MM.1S (cell line): ENCODE results near the gene GAREM1.

Source experiments
- EZH2phosphoT487 ChIP-seq: fragments of 300-600 bp; sonication (generic); IDR thresholded peaks from 2 replicates; pipeline ENCODE4 v1.6.1; 2018; ENCODE audit warnings: antibody characterized with exemption, low read length
- TF ChIP-seq, protein P1 (sequence below): fragments of 300-600 bp; sonication (generic); IDR thresholded peaks from 2 replicates; pipeline ENCODE4 v1.5.1; 2016; ENCODE audit warnings: antibody characterized with exemption, low read length, mixed read lengths

DNA sequence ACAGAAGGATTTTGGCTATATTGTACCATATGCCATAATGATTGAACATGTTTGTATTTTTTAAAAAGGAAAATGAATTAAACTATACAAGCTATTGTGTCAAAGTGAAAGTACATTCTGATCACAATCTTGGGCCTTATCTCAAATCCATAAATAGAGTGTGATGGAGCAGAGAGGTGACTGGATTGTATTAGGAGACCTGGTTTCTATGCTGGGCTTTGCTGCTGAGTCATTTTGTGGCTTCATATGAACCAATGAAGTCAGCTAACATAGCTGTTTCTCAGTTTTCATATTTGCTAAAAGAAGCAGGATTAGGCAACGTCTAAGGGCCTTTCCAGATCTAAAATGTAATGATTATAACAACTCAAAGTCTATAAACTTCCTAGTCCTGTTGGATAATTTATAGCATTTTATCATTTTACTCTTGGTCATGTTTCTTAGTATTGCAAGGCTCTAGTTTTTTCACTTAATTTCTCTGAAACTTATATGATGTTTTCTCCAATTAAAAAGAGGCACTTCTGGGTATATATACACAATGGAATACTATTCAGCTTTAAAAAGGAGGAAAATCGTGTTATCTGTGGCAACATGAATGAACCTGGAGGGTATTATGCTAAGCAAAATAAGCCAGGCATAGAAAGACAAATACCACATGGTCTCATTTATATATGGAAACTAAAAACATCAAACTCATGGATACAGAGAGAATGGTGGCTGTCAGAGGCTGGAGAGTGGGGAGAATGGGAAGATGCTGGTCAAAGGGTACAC lies 168.5 kb downstream of the GAREM1 start:
- TF ChIP-seq, protein P1, sequence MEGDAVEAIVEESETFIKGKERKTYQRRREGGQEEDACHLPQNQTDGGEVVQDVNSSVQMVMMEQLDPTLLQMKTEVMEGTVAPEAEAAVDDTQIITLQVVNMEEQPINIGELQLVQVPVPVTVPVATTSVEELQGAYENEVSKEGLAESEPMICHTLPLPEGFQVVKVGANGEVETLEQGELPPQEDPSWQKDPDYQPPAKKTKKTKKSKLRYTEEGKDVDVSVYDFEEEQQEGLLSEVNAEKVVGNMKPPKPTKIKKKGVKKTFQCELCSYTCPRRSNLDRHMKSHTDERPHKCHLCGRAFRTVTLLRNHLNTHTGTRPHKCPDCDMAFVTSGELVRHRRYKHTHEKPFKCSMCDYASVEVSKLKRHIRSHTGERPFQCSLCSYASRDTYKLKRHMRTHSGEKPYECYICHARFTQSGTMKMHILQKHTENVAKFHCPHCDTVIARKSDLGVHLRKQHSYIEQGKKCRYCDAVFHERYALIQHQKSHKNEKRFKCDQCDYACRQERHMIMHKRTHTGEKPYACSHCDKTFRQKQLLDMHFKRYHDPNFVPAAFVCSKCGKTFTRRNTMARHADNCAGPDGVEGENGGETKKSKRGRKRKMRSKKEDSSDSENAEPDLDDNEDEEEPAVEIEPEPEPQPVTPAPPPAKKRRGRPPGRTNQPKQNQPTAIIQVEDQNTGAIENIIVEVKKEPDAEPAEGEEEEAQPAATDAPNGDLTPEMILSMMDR: no peak
- TF ChIP-seq EZH2phosphoT487: no peak
